ENCODE measurements around the gene CCDC40.

GRCh38 chr17:80018917-80019651 lies 17.4 kb upstream of the CCDC40 start:
- TF ChIP-seq, protein P1, sequence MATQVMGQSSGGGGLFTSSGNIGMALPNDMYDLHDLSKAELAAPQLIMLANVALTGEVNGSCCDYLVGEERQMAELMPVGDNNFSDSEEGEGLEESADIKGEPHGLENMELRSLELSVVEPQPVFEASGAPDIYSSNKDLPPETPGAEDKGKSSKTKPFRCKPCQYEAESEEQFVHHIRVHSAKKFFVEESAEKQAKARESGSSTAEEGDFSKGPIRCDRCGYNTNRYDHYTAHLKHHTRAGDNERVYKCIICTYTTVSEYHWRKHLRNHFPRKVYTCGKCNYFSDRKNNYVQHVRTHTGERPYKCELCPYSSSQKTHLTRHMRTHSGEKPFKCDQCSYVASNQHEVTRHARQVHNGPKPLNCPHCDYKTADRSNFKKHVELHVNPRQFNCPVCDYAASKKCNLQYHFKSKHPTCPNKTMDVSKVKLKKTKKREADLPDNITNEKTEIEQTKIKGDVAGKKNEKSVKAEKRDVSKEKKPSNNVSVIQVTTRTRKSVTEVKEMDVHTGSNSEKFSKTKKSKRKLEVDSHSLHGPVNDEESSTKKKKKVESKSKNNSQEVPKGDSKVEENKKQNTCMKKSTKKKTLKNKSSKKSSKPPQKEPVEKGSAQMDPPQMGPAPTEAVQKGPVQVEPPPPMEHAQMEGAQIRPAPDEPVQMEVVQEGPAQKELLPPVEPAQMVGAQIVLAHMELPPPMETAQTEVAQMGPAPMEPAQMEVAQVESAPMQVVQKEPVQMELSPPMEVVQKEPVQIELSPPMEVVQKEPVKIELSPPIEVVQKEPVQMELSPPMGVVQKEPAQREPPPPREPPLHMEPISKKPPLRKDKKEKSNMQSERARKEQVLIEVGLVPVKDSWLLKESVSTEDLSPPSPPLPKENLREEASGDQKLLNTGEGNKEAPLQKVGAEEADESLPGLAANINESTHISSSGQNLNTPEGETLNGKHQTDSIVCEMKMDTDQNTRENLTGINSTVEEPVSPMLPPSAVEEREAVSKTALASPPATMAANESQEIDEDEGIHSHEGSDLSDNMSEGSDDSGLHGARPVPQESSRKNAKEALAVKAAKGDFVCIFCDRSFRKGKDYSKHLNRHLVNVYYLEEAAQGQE (IDR thresholded peaks at IDR 0.05; ENCODE audit: low read depth): no peak
- TF ChIP-seq TAF1 (IDR thresholded peaks at IDR 0.05; ENCODE audit: low read depth) (no peak), EP300 (IDR thresholded peaks at IDR 0.05; ENCODE audit: borderline replicate concordance) (no peak), MAX (IDR thresholded peaks at IDR 0.05) (no peak), CEBPB (IDR thresholded peaks at IDR 0.05) (peak; percentile 66), CREB1 (IDR thresholded peaks at IDR 0.05; ENCODE audit: low read depth) (no peak)
- TF ChIP-seq, protein P2, sequence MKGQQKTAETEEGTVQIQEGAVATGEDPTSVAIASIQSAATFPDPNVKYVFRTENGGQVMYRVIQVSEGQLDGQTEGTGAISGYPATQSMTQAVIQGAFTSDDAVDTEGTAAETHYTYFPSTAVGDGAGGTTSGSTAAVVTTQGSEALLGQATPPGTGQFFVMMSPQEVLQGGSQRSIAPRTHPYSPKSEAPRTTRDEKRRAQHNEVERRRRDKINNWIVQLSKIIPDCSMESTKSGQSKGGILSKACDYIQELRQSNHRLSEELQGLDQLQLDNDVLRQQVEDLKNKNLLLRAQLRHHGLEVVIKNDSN (IDR thresholded peaks at IDR 0.05): no peak

All from Ishikawa (cell line).